Measurements from ENCODE around the gene SGK1.
A peak's percentile ranks its signal among the peaks of the same experiment; 100 is the strongest.

The SGK1 gene

DNA sequence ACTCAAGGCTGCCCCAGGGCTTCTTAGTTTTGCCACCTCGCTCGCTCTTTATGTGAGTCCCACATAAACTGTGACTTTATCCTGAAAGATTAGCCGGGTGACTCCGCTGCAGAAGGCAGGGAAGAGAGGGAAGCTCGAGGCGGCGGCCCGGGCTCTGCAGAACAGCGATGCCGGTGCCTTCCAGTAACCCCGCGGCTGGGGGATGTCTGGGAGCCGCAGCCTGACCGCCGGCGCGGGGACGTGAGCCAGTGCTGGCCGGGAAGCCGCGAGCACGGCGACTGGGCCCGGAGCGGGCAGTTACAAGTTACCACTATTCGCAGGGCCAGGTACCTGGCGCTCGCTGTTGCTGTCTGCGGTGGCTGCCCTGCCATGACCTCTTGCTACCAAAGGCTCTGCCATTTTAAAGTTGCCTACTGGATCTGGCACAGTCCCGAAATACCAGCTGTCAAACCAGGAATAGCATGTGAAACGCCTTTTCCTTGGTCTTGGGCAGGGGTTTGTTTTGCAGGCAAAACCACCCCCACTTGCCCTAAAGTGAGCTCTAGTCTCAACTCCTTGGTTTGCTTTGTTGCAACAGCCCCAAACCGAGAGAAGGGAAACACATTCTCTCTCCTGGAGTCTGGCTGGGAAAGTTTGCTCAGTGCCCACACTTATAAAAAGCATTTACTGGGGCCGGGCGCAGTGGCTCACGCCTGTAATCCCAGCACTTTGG, 141.5 kb downstream of the SGK1 start:
- DNase-seq (ENCODE audit: insufficient read length, low spot score), result no peak
- TF ChIP-seq, protein P1, sequence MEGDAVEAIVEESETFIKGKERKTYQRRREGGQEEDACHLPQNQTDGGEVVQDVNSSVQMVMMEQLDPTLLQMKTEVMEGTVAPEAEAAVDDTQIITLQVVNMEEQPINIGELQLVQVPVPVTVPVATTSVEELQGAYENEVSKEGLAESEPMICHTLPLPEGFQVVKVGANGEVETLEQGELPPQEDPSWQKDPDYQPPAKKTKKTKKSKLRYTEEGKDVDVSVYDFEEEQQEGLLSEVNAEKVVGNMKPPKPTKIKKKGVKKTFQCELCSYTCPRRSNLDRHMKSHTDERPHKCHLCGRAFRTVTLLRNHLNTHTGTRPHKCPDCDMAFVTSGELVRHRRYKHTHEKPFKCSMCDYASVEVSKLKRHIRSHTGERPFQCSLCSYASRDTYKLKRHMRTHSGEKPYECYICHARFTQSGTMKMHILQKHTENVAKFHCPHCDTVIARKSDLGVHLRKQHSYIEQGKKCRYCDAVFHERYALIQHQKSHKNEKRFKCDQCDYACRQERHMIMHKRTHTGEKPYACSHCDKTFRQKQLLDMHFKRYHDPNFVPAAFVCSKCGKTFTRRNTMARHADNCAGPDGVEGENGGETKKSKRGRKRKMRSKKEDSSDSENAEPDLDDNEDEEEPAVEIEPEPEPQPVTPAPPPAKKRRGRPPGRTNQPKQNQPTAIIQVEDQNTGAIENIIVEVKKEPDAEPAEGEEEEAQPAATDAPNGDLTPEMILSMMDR (IDR thresholded peaks at IDR 0.05; ENCODE audit: insufficient read depth, missing control alignments), result no peak
- no peak for FAIRE-seq

DNA sequence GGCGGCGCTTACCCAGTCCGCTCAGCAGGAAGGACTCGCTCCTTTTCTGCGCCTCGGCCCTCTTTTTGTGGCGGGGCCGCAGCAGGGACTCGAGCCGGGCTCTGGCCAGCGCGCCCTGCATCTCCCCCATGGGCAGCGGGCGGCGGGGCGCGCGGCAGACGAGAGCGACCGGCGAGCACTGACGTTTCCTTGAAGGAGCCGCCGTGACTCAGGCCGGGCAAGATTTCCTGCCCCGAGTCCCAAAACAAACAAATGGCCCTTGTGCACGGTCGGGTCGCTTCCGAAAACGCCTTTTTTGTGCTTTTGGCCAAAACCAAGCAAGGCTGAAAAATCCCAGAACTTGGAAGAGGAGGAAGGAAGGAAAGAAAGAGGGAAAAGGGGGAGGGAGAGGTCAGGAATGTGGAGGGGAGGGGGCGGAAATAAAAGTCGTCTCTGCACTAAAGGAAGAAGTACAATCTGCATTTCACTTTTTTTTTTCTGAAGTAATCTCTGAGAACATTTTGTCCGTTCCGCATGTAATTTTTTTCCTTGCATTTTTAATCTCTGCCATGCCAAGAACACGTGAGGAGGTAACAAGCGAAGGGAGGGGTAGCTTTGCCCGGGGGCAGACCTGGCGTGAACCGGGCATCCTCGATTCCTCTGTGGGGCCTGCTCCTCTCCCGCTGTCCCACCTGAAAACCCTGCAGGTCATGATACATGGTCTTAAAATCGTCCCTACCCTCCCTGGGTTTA, 142.2 kb downstream of the SGK1 start:
- TF ChIP-seq, protein P1 (IDR thresholded peaks at IDR 0.05; ENCODE audit: insufficient read depth, missing control alignments), result no peak
- FAIRE-seq, result no peak
- DNase-seq (ENCODE audit: insufficient read length, low spot score), result no peak

DNA sequence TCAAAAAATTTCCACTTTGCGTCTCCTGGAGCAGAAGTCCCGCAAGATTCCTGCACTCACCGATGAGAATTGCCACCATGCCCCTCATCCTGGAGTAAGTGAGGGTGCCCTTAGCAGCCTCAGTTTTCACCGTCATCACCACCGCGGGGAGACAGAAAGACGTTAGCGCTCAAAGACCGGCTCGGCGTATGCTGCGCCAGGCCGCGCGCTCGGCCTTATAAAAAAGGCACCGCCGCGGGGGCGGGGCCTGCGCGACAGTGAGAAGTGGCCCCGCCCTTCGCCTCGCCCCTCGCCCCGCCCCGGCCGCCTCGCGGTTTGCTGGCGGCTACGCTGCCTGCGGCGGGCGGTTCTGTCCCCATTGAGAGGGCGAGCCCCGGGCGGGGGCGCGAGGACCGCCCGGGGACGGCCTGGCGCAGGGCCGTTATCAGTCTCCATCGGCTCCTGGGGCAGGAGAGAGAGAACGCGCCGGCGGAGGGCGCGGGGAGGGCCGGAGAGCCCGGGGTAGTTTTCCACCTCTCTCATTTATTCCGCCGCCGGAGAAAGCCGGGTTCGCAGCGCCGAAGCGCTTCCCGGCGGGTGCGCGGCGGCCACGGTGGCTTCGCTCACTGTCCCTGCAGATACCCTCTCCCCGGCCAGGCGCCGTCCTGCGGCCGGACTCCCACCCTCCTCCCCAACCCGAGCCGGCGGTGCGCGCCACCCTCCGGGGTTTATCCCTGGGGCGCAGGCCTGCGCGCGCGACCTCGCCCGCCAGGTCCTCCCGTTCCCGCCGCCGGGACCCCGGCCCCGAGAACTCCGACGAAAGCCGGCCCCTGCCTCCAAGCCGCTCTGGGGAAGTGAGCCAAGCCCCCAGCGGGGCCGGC, 143.0 kb downstream of the SGK1 start:
- TF ChIP-seq, protein P1 (IDR thresholded peaks at IDR 0.05; ENCODE audit: insufficient read depth, missing control alignments), result no peak
- no peak for FAIRE-seq
- DNase-seq (ENCODE audit: insufficient read length, low spot score), result peak; percentile 57

DNA sequence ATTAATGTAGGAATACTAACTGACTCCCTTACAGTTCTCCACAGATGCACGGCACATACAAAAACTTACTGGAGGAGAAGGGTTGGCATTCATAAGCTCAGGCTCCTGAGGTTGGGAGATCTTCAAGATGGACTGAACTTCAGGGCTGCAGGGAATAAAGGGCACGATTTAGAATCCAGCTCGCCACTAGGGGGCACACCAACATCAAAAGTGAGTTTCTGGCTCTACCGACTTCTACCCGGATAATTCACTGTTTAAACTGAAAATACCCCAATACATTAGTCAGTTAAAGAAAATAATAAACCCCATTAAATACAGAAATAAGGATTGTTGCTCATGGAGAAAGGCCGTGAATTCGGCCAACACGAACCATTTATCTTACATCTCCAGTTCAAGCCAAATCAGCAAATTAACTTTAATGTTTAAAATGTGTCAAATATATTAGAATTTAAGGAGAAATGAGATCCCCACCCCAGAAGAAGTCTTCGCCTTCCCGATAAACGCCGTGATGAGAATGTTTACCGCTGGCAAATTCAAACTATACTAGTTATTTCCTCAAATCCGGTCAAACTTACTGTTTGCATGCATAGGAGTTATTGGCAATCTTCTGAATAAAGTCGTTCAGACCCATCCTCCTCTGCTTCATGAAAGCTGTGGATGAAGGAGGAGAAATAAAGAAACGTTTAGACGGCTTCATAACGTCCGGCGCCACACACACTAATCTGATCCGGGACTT, 143.8 kb downstream of the SGK1 start:
- FAIRE-seq (peak; percentile 35), DNase-seq (ENCODE audit: insufficient read length, low spot score) (no peak)
- TF ChIP-seq, protein P1 (IDR thresholded peaks at IDR 0.05; ENCODE audit: insufficient read depth, missing control alignments), result peak; percentile 90

DNA sequence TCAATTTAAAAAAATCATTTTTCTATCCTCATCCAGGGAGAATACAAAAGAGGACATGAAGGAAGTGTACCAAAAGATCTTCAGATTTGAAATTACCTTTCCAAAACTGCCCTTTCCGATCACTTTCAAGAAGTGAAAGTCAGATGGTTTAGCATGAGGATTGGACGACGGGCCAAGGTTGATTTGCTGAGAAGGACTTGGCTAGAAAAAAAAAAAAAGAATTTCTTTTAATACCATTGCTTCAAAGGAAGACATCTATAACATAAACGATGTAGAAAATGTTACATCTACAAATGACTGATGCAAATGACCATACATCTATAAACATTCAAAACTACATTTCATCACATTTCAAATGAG, 144.6 kb downstream of the SGK1 start:
- TF ChIP-seq, protein P1 (IDR thresholded peaks at IDR 0.05; ENCODE audit: insufficient read depth, missing control alignments), result no peak
- DNase-seq (ENCODE audit: insufficient read length, low spot score) (no peak), FAIRE-seq (no peak)

DNA sequence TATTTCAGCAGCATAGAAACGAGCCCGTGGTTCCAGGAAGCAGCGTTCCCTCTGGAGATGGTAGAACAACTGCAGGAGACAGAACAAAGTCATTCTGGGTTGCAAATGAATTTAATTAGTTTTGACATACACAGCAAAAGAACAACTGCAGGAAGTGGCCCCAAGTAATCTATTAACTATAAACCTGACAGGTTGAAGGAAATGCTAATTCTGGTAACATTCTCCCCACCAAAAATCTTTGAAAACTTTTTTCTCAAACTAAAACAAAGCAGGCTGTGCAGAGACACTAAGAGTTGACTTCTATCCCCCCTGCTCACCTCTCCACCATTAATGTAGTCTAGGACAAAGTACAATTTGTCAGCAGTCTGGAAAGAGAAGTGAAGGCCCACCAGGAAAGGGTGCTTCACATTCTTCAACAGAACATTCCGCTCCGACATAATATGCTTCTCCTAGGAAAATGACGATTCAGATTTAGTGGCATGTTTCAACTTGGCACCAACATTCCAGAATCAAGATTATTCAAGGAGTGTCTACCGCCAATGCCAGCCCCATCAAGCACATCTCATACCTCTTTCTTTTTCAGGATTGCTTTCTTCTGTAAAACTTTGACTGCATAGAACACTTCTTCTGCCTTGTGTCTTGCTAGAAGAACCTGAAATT, 145.1 kb downstream of the SGK1 start:
- TF ChIP-seq, protein P1 (IDR thresholded peaks at IDR 0.05; ENCODE audit: insufficient read depth, missing control alignments), result no peak
- FAIRE-seq (no peak), DNase-seq (ENCODE audit: insufficient read length, low spot score) (no peak)
